ENCODE data around the gene NCKAP5.

The NCKAP5 gene

DNA sequence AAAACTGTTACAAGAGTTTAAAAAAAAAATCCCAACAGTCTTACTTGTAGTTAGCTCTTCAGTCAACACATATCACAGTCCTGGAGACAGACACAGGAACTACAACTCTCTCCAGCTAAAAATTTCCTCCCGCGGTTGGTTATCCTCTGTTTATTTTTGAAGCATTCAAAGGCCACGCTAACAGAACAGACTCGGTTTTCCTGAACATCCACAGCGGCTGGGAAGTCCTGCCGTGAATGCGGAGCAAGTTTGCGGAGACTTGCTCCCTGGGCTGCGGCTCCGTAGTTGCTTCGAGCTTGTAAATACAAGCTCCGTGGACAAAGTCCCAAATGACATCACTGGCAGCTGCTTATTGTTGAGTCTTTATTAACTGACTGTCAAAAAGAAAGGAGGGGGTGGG lies at the start of gene NCKAP5:
NCKAP5 (minus strand) TSS at position 292 of the 400 bp plus-strand sequence. CDS start 50,937 bp downstream, outside the sequence.
- DNase-seq: no peak

DNA sequence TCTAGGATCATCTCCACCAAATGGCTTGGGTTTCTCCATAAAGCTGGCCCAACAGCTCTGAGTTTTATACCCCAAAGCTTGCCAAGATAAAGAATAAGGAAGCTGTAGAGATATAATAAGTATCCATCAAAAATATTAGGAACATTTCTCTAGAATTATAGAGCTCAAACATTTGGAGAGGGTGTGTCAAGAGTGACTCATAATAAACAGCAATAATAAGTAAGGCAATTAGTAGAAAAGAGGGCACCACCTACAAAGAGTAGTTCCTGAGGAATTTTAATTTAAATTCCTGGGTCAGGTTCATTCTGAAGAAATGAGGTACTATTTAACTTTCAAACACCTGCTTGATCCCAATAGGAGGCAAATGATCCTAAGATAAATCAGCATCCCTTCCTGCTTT lies 41.4 kb upstream of the NCKAP5 start:
- DNase-seq: no peak

DNA sequence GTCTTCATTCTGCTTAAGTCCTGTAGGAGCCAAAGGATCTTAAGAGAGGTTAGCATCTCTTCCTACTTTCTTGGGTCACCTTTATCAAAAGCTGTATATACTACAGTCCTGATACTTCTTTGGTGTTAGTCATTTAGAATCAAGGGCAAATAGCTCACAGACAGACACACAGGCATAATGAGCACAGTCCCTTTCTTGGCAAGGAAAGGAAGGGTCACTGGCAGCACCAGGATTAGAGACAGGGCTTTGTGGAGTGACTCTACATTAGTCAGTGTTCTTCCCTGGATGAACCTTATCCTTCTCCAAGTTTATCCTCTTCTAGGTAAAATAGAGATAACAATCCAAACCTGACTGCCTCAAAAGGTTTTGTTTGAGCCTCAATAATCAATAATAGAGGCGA lies 40.0 kb upstream of the NCKAP5 start:
- DNase-seq: no peak

DNA sequence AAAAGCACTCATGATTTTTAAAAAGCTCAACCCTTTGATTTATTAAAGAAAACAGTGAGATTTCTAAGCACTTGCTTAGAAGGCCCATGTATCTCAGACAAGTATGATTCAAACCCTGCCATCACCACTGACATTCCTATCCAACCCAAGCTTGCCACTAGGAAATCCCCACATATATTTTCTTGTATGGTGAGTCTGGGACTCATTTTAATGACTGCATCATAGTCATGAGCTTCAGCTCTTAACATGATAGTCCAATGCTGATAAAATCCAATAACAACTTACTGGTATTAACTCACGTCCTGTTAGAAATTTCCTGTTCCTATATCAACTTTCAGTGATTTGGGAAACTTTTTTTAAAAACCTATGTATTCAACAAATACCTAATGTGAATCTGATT lies 39.4 kb upstream of the NCKAP5 start:
- no peak for DNase-seq

DNA sequence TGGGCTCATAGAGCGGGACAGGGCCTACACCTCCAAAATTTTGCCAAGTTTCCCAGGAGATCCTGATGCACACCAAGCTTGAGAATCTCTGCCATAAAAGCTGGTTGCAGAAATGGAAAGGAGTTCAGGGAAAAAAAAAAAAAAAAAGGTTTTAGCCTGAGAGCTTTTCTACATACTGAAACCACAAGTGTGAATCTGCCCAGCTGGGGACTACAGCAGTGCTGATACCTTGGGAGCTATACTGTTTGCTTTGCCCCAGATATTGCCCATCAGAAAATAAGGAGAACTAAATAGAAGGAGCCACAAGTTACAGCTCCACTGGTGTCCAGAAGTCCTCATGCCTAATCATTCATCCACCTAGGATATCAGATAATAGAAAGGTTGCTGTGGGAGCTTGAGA lies 38.4 kb upstream of the NCKAP5 start:
- no peak for DNase-seq

DNA sequence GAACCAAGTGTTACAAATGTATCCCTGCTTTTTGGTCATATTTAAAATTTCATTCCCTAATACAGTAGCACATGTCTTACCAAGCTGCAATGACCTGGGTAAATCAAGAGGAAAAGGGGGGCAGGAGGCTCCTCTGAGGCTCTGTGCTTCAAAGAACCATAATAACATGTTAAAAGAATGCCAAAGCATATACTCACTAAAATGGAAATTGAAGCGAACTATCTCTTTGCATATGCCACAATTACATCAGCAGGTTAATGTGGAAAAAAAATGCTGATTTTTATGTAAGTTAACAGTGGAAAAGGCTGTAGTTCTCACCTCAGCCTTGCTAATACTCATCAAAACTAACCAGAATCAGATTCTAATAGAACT lies 37.5 kb upstream of the NCKAP5 start:
- DNase-seq: no peak

DNA sequence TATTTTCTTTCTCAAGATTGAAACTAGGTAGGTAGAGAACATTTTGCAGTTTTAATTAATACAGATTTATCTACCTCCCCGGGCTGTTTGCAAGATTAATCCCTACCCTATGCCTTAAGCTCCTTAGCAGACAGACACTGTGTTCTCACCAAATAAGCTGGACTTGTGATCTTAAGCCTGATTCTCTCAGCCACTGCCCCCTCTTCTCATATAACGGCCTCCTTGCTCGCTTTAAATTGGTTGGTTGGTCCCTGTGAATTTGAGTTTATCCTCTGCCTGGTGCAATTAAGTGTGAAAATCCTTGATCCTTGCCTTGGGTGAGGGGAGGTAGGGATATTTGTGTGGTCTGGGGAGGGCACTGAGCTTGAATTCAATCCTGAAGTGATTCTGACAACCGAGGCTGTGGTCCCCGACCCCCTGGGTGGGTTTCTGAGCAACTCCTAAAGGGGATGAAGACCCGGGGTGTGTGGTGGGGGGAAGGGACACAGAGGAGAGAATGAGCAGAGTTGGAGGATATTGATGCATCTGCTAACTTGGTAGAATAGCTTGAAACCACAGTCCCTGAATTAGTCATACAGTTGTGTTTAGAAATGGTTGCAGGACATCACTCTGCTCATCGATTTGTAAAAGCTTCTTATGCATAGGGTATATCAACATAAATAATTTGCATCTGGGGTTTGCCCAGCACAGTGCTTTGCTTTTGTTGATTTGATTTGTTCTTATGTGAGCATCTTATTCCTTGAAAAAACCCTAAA lies 36.9 kb upstream of the NCKAP5 start:
- DNase-seq: no peak

DNA sequence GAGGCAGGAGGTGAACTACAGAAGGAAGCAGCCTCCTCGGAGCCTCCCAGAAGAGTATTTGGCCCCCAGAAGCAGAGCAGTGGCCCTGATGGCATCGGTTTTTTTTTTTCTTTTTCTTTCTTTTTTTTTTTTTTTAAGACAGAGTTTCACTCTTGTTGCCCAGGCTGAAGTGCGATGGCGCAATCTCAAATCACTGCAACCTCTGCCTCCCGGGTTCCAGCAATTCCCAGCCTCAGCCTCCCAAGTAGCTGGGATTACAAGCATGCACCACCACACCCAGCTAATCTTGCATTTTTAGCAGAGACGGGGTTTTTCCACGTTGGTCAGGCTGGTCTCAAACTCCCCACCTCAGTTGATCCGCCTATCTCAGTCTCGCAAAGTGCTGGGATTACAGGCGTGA lies 34.8 kb upstream of the NCKAP5 start:
- no peak for DNase-seq

DNA sequence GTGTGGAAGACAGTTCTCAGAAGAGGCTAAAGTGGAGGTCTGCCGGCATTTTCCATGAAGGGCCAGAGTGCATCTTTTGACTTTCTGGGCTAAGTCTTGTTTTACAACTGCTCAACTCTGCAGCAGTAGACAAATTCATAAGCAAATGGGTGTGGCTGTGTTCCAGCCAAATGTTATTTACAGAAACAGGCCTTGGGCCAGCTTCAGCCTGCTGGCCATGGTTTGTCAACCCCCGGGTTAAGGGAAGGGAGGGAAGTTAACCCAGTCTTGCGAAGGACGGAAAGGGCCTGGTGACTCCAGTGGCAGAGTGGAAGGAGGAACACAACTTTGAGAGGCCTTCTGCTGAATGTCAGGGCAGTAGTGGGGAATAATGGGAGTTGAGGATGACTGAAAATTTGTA lies 34.3 kb upstream of the NCKAP5 start:
- DNase-seq: no peak

DNA sequence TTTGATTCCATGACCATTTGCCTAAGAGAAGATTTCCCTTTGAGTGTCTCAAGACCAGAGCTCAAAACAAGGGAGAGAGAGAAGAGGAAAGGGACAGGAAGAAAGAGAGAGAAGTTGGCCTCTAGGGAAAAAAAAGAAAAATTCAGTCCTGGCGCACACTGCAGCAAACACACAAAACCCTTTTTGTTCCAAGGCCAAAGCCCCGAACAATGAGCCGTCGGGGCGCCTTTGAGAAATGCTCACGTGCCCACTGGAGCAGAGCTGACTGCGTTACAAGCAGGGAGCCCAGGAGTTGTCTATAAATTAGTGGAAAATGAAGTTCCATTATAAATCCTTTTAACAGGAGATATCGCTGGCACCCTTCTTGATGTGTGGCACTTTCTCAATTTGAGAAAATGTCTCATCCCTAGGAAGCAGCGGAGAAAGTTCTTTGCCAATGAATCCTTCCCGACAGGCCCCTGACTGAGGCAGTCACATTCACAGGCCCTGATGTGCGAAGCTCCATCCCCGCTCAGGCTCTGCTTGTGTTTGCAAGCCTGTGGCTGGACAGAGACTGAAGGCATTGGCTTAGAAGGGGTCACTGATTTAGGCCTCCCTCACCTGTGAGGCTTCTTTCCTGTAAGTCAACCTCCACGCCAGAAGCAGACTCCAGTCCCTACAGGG lies 32.1 kb upstream of the NCKAP5 start:
- no peak for DNase-seq

DNA sequence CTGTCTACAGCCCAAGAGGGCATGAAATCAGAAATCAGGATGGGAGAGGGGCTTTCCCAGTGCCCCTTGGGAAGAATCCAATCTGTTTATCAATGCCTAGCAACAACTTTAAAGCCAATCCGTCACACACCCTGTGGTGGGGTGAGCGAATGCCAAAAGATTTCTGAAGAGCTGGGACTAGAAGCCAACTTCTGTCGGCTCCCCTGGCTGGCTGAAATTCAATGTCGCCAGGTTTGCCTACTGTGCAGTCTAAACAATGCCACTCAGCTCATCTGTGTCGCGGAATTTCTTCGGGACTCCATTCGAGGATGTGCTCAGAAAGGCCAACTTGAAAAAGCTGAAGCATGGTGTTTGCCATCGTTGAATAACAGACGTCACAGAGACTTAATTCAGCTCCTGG lies 31.5 kb upstream of the NCKAP5 start:
- no peak for DNase-seq

DNA sequence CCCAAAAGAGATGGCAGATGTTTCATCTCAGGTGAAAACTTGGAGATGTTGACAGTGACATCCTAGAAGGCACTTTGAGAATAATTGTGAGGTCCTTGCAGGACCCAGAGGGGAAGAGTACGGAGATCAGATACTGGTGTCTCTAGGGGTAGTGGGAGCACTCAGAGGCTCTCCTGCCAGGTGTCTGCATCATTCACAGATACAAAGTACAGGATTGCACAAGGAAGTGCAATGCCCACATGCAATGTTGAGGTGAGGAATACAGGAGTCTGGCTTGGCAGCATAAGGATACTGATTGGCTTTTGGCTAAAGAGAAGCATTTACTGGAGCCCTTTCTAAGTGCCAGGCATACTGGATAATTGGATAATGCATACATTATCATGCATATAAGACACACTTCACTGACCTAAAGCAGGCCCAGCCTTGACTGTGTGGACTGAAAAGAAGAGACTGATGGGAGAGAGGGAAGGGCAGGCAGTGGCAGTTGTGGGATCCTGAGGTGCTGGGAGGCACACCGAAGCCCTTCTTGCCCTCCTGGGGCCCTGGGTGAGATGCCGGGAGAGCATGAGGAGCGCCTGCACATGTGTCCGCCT lies 31.0 kb upstream of the NCKAP5 start:
- no peak for DNase-seq

DNA sequence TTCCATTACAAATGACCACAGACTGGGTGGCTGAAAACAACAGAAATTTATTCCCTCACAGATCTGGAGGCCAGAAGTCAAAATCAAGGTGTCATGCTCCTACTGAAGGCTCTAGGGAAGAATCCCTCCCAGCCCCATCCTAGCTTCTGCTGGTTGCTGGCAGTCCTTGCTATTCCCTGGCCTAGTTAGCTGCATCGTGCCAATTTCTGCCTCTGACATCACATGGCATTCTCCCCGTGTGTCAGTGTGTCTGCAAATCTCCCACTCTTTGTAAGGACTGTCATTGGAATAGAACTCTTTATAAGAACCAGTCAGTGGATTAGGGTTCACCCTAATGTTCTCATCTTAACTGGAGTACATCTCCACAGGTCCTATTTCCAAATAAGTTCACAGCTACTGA lies 30.5 kb upstream of the NCKAP5 start:
- no peak for DNase-seq

DNA sequence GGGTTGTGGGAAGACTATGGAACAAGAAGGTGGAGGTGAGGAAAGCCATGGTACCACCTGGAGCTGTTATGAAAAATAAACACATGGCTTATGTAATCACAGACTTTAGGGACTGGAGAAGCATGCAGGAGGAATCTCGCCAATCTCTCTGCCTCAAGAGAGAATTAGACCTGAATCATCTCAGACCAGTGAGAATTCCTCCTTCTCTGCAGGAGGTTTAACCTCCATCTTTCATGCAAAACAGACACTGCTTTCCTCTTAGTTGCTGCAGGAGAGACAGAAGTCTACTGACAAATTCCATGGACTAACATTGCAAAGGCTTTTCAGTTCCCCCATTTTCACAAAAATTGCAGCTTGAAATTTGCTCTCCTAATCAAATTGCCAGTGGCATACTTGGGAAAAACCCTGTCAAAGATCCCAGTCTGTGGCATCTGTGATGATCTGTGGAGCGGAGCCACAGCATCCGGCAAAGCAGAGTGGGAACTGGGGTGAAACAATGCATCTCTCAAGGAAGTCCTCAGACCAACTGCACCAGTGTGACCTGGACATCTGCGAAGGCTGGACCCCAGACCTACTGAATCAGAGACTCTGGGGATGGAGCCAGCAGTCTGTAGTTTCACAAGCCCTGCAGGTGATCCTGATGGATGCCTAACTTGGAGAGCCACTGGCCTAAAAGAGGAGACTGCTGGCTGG lies 28.6 kb upstream of the NCKAP5 start:
- no peak for DNase-seq

DNA sequence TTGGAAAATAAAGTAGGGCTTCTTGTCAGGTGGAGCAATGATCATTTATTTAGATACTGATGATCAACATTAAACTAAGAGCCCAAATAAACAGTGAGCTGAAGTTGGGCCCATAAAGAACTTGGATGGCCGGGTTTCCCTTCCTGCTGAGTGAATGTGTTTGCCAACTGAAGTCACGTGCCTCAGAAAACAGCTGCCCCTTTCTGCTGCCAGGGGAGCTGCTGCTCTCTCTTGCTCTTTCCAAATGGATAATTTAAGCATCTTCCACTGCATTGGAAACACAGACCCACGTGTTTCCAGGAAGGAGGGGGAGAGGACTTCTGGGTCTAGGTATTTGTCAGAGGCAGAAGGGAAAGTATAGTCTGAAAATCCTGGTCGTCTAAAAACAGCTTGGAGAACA lies 22.9 kb upstream of the NCKAP5 start:
- DNase-seq: no peak

DNA sequence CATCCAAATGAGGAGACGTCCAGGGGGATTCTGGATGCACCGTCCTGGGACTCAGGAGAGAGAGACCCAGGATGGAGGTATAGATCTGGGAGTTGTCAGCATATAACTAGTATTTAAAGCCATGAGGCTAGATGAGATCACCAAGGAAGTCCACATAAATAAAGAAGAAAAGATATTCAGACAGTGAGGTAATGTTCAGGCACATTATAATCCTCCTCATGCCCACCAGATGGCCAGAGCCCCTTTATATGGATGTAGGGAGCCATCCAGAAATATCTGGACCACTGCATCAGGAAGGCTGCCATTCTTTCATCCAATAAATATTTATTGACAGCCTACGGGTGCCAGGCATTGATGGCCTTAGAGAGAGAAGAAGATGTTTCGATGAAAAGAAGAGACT lies 21.2 kb upstream of the NCKAP5 start:
- no peak for DNase-seq

DNA sequence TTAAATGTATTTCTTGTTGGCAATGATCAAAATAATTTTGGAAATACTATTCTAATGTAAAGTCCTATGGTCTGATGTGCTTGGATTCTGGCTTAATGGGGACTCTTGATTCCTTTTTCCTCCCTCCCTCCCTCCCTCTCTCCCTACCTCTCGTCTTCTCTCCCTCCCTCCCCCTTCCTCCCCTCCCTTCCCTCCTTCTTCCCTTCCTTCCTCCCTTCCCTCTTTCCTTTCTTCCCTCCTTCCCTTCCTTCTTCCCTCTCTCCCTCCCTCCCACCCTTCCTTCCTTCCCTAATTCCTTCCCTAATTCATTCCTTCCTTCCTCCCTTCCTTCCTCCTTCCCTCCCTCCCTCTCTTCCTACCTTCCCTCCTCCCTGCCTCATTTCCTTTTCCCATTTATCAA lies 19.9 kb upstream of the NCKAP5 start:
- DNase-seq: no peak

DNA sequence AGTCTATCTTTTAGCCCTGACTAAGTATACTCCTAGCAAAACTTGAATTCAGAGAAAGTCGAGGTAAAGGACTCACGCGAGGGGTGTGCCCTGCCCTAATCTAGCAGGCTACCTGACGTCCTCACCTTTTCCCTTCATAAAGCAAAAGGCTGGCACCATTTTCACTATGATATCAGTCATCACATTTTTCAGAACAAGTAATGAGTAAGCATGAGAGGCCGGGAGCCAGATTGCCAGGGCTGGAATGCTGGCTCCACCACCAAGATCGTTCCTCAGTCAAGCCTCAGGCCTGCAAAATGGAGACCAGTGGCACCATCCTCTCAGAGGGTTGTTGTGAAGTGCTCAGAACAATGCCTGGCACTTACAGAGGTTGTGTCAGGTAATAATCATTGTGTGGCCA lies 18.7 kb upstream of the NCKAP5 start:
- no peak for DNase-seq

DNA sequence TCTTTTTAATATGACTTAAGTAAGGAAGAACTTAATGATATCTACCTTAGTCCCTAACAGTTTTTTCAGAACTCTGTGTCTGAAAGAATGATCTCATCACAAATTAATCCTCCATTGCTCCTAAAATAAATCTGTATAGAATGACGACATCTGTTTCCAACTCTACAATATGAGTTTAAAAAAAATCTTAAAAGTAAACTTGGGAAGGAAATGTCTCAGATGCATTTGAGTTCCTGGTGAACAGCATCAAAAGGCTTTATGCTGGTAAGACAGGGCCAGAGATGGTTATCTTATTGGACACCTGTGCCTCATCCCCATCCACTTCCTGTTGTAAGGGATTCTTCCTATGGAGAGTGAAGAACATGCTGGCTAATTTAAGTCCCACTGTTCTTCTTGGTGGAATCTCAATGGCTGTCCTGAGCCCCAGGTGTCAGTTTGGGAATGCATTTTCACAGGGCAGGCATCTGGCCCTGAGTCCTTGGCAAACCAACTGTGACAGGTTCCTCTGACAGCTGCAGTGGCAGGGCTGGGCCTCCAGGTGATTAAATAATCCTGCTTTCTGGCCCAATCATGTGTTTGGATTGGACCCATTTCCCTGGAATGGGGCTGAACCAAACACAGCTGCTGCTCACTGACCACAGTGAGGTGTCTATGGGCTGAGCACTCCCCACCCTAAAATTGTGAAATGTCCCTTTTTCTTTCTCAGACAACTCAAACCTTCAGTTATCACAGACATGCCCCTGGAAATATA lies 12.9 kb upstream of the NCKAP5 start:
- no peak for DNase-seq

DNA sequence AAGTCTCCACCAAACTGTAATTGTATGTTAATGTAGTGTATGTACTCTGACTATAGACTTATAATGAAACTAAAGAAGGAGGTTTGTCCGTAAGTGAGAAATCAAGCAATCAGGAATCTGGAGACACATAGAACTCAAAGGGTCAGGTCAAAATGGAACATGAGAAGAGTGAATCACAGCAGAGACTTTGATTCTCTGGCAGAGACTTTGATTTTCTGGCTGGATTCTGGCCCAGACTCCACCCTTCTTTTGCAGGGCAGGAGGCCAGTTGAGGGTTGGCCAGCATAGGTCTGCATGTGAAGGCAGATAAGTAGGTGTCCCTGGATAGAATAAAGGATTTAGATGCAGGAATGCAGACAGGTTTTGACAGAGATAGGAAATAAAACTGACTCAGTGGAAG lies 11.0 kb upstream of the NCKAP5 start:
- DNase-seq: no peak

DNA sequence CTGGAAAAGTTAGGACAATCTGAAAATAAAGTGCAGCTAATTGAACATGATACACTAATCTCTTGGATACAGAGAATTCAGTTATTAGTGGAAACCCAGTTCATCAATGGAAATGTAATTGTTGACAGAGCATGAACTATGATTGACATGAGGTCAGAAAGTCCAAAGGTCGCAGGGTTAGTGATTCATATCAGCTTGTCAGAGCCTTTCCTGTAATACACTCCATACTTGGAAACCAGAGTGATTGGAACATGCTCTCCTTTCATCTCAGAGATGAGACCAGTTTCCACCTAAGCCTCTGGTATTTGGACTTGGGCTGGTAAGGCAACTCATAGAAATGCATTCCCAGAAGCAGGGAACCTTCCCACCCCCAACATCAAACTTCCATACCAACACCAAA lies 8.5 kb upstream of the NCKAP5 start:
- DNase-seq: no peak

DNA sequence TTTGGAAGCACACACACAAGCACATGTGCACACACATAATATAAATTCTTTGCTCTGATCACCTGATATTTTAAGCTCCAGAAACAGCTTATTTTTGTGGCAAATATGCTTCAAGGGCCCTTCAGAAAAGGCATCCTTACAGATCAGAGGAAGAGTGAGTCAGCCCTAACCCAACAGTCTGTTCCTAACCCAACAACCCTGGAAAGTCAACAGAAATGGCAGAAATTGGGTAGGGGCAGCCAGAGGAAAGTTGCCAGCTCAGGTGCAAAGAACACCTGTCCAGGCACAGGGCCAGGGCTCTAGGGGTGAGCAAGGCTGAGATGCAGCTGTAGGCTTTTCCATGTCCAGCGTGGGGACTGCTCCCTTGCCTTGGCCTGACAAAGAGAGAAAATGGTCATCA lies 6.4 kb upstream of the NCKAP5 start:
- DNase-seq: no peak

DNA sequence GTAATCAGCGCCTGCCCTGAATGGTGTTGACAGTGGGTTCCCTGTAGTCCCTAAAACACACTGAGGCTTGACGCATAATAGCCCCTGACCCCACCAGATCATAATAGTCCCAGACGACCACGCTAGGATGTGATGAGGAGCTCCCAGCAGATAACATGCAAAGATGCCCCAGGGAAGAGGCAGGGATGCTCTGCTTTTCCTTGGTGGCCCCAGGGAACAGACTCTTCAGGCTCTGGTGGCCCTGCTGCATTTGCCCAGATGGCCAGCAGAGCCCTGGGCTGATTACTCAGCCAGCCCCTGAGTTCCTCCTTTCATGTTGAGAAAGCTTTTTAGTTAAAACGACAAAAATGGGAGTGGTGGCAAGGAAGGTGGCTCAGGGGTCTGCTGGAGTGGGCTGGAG lies 5.9 kb upstream of the NCKAP5 start:
- DNase-seq: no peak
